C1 segment of cervical spinal cord (tissue), 14 donors: ENCODE measurements around the gene ZFP91.

ENCODE experiments used
- DNase-seq, 14 donors: peaks; one replicate each; lab custom pipeline; 2025; lab: John Stamatoyannopoulos, UW

ZFP91 gene

DNA sequence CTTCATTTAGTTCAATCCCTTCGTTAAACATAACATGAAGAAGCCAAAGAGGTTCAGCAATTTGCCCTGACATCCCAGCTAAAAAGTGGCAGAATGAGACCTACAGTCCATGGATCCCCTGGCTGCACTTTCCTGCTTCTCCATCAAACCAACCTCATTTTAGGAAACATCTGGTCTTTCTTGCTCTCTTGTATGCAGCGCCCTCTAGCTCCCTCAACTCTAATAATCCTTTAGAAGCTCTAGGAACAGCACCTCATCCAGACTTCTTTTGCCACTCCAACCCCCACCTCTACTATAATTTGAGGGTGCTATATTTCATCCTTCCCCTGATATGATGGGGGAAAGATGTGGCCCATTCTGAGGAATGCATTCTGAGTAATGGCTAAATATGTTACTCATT, 51.0 kb downstream of the ZFP91 start:
- no peak for DNase-seq

DNA sequence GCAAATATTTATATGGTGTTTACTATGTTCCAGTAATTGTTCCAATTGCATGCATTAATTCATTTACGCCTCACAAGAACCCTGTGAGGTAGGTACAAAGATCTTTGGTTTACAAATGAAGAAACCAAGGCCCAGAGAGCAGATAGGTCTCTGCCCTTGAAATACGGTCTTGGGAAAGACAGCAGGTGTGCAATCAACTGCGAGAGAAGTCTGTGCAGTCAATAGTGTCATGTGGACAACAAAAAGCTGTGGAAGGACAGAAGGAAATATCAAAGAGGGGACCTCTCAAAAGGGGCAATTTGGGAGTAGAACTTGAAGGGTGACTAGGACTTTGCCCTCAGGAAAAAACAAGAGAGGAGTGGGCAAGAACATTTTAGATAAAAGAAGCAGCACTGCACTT, 52.5 kb downstream of the ZFP91 start:
- DNase-seq = no peak

DNA sequence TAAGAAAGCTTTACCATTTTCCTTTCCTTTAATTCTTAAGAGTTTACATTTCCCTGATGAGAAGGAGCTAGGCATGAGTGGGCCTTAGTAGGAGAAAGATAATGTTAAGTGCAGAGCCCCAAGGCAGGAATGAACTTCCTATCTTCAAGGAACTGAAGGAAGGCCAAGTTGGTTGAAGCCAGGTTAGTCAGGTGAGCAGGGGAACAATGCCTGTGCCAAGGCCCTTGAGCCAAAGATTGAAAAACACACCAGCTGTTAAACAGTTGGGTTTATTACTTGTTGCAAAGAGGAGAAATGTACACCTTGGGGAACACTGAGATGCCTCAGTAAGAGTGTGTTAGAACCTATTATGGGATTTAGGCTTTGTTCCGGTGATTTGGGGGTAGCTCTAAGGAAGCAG, 53.6 kb downstream of the ZFP91 start:
- no peak for DNase-seq

DNA sequence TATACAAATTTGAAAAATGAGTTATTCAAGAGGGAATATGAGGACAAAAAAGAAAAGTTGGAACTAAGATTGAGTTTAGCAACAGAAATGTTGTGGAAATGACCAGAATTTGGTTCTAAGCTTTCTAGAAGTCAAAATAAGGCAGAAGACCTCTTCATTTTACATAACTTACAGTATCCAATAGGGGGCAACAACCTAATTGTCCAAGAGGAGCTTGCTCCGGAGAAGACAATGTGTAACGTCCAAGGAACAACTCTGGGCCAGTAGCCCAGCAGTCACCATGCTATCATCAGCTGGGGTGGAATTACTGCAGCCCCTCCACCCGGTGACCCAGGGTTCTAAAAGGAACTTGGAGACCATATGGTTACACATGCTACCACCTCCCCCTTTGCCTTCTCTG, 57.7 kb downstream of the ZFP91 start:
- DNase-seq = no peak

DNA sequence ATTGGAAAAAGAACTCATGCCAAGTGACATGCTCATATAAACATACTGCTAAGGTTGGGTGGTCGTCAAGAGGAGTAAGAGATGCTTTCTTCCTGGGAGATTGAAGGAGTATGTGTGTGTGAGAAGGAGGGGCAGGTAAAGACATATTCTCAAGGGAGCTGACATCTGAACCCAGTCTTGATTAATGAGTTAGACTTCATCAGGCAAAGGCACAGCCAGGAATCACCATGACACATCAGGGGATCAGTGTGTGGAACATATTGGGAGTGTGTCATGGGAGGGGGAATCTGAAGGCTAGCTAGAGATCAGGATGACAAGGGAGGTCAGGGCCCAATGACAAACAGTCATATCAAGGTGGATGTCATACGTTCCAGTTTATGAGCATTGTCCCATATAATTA, 58.5 kb downstream of the ZFP91 start:
- DNase-seq = no peak

DNA sequence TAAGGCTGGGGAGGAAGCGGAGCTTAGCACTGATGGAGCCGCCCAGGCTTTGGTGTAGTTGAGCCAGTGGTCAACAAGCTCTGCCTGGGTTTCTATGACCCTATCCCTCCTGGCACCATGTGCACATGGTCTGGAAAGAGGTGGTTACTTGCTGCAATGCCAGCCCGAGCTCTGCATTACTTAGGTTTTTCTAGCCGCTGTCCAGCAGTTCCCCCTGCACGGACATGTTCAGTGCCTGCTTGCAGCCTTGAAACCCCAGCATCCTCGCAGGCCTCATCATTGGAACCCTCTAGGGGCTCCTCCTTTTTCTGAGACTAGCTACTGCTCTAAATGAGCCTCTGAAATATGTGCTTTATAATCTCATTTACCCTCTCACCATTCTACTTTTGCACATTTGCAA, 60.2 kb downstream of the ZFP91 start:
- DNase-seq = no peak

DNA sequence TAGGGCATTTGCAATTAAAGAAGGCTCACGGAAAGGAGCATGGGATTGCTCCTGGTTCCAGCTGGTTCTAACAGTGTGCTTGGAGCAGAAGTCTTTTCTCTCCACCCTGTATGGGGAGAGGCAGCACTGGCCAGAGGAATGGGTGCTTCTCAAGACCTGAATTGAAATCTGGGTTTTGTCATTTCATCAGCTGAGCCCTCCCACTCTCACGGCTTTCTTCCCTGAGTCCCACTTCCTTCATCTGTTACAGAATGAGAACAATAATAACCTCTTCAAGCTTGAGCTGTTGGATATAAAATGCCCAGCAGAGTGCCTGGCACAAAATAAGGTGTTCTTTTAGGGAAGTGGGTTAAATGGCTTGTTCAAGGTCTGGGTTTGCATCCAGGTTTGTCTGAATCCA, 60.8 kb downstream of the ZFP91 start:
- DNase-seq = no peak

DNA sequence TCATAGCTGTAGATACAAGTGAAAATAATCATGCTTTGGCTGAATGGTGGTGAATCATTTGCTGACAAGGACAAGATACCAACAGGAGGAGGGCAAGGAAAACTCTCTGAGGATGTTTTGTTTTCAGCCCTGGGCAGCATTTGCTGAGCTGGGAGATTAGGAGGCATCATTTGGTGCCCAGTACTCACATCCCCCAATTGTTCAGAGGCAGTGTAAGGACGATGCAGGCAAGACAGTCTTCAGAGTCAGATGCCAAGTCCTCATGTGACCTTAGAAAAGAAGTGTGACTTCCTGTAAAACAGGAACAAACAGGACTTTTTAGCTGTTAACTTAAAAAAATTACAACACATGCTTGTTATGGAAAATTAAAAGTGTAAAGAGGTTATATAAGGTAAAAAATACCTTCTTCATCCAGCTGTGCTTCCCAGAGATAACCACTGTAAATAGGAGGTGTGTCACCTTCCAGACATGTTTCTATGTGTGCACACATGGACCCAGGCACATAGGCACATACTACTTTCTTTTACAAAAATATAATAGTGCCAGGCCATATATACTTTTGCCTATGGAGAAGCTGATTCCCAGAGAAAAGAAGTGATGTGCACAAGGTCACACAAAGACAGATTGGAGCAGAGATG, 61.6 kb downstream of the ZFP91 start:
- peak in 1 of 14 donors; percentile 6 for DNase-seq

DNA sequence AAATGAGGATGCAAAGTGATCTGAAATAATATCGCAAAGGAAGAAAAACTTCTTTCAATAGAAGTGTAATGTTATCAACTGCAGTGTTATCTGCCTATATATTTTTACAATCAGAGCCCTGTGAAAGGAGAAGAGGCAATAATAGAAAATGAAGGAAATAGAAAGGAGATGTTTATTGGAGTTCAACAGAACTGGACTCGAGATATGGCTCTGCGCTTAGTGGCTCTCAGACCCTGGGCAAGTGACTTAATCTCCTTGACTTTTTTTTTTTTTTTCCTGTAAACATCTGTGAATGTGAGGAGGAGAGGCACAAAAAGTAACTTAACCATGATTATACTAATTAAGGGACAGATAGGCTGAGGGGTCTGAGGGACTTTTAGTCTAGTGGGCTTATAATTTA, 62.5 kb downstream of the ZFP91 start:
- no peak for DNase-seq

DNA sequence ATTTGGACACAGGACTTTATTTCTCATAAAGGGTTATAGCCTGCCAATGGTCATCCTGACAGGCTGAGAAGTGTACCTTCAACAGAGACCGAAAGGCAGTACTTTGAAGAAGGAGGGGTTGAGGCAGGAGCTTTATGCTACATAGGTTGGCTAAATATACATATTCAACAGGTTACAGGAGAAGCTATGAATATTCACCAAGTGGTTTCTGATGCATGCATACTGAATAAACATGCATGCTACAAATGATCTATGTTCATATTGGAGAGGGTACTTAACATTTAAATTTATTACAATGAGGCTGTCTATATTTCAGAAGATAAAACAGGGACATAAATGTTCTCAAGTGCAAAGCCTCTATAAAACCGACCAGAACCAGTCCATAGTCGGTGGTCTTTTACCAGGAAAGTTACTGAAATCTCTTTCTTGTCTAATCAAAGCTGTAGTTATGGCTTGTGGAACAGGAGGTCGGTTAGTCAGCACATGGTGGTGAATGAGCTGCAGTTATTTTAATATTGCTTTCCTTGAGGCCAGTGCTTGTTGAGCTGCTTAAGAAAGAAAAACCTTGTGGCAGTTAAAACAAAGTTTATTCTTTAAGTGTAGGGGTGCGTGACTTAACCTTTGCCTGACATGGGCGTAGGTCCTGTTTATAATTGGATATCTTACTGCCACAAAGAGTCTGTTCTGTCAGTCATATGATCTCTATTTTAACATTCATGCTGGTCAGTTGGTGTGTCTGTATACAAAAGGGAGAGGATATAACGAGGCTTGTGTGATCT, 63.1 kb downstream of the ZFP91 start:
- DNase-seq = no peak

DNA sequence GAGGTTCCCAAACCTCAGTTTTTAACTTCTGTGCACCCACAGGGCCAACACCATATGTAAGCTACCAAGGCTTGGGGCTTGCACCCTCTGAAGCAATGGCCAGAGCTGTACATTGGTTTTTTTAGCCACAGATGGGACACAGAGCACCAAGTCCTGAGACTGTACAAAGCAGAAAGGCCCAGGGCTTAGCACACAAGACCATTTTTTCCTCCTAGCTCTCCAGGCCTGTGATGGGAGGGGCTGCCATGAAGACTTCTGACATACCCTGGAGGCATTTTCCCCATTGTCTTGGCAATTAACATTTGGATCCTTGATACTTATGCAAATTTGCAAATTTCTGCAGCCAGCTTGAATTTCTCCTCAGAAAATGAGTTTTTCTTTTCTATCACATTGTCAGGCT, 67.0 kb downstream of the ZFP91 start:
- DNase-seq = no peak

DNA sequence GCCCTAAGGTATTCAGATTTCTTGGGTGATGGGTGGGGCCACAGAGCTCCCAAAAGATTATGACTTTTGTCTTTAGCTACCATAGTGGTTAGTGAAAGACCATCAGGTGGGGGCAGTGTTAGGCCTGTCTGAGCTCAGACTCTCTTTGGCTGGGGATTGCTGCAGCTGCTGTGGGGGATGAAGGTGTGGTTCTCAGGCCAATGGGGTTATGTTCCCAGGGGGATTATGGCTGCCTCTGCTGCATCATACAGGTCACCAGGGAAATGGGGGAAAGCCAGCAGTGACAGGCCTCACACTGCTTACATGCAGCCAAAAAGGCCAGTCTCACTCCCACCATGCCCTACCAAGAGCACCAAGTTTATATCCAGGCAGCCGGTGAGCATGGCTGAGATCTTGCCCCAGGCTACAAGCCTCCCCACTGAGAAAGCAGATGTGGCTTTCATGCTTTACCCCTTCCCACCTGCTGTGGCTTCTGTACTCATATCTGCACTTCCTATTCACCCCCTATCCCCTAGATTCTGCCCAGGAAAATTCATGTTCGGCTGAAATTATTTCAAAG, 68.4 kb downstream of the ZFP91 start:
- DNase-seq = no peak

DNA sequence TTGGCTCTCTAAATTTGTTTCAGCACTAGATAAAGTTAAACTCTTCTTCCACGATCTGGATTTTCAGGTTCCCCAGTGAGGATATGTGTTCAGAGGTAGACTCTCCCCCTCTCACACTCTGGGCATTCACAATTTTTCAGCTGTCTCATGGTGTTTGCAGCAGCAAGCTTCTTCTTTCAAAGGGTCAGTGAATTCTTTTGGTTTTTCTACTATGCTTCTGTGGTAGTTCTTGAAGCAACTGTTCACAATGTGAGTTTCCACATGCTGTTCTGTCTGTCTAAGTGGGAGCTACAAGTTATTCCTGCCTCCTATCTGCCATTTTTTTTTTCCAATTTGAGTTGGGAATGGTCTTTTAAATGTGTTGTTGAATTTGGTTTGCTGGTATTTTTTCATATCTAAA, 69.0 kb downstream of the ZFP91 start:
- no peak for DNase-seq

DNA sequence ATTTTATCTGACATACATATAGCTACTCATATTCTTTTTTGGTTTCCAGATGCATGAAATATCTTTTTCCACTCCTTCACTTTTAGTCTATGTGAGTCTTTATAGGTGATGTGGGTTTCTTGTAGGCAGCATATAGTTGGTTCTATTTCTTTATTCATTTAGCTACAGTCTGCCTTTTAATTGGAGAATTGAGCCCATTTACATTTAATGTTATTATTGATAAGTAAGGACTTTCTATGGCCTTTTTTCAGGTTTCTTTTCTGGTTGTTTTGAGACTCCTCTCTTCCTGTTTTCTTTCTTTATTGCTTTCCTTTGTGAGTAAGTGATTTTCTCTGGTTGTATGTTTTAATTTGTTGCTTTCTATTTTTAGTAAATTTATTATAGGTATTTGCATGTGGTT, 70.8 kb downstream of the ZFP91 start:
- DNase-seq = no peak

DNA sequence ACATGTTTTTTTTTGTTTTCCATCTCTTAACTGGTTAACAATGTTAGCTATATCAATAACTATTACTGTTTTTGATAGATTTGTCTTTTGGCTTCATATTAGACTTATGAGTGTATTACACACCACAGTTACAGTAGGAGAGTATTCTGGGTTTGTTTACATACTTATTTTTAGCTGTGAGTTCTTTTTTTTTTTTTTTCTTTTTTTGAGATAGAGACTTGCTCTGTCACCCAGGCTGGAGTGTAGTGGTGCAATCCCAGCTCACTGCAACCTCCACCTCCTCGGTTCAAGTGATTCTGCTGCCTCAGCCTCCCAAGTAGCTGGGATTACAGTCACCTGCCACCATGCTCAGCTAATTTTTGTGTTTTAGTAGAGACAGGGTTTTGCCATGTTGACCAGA, 71.6 kb downstream of the ZFP91 start:
- DNase-seq = no peak

DNA sequence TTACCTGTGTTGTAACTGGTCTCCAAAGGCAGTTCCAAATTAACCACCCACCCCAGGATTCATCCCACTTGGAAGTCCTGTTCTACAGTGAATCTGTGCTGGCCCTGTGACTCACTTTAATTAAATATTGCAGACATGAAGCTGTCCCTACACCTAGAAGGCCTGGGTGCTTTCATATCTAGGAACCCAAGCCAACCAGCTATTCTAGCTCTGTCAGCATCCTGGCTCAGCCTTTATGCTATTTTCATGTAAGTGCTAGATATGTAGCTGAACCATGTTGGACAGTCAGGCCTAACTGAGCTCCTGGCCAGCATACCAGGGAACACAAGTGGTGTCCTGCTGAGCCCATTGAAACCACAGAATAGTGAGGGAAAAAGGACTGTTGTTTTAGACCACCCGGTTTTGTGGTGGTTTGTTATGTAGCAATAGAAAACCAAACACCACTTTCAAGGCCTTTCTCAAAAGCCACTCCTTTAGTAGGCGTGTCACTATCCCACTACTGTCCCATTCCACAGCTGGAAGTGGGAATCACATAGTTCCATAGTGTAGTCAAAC, 73.9 kb downstream of the ZFP91 start:
- no peak for DNase-seq

DNA sequence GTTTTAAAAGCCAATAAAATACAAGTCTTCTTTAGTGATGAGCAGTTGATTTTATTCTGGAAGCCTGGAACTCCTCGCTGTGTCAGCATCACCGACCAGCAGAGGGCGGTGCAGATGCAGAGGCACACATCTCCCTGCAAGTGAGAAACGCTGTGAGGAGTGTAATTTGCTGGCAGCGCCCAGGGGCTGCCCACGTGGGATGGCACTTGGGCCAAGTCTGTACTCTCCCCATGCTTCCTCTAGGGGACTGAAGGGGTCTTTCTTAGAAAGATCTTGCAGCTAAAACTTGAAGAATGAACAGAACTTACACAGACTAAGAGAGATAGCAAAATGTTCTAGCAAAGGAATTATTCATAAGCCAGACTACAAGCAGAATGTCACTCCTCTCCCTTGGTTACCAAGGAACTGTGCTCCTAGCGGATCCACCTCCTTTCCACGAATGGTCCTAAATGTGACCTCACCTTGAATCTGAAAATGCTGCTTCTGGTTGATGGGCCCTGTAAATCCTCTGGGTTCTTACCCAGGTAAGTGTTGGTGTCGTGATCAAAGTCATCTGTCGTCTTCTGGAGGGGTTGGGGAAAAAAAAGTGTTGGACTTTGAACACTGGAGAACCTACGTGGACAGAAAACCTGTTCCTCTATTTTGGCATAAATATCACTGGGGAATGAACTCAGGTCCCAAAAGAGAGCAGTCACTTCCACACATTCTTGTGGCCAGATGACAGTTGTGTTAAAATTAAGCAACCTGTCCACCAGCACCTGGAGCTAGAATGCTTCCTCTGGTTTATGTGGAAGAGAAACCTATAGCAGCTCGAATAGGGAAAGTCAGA, 75.4 kb downstream of the ZFP91 start:
- peak in 12 of 14 donors; percentile 2 to 77 (median 46) for DNase-seq

DNA sequence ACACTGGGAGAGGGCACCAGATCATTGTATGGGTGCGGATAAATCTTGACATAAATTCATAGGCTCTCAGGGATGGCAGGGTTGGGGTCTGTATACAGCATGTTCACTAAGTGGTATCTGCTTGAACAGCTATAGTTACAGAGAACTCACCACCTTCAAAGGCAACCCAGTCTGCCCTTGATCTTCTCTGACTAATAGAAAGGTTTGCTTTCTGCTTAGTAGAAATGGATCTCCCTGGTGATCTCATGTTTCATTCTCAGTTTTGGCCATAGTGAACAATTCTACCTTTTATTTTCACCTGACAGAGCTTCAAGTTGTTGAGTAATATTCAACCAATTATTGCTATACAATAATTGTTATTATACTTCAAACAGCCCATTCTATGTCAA, 76.0 kb downstream of the ZFP91 start:
- DNase-seq = no peak

DNA sequence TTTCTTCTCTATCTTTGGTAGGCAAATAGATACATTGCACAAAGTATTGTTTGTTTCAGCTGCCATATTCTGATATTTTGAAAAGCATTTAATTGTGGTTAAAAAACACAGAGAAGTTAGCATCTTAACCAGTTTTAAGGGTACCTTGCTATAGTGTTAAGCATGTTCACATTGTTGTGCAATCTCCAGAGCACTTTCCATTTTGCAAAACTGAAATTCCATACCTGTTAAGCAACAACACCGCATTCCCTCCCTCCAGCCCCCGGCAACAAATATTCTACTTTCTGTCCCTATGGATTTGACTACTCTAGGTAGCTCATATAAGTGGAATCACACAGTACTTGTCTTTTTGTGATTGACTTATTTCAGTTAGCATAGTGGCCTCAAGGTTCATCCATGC, 77.5 kb downstream of the ZFP91 start:
- no peak for DNase-seq

DNA sequence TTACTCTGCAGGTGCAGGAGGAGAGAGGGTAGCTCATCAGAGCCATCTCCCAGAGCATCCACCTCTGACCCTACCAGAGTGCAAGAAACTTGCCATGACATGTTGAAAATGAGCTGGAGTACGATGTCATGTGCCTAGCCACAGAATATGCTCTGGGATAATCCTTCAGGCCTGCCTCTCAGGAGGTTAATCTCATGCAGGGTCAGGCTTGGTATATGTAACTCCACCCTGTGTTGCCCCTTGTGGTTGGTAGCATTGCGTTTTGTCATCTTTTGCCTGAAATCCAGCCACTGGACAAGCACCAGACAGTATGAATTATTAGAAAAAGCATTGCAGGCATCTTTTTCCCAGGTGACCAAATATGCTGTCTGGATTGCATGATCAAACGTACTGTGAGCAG, 79.8 kb downstream of the ZFP91 start:
- DNase-seq = no peak

DNA sequence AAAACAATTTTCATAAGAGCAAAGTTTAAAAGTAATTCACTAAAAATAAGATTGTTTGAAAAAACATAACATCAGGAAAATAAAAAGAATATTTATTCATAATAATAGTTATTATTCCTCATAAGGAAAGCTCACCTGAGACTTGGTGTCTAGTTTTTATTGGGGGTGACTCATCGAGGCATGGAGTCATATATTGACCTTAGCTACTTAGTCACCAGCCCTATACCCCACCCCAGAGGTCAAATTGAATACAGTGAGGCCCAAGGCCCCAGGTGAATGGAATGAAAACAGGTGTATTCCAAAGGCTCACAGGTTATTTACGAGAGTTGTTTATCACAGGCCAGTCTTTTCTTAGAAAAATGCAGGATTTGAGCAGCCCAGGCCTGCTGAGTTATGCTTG, 80.5 kb downstream of the ZFP91 start:
- no peak for DNase-seq

DNA sequence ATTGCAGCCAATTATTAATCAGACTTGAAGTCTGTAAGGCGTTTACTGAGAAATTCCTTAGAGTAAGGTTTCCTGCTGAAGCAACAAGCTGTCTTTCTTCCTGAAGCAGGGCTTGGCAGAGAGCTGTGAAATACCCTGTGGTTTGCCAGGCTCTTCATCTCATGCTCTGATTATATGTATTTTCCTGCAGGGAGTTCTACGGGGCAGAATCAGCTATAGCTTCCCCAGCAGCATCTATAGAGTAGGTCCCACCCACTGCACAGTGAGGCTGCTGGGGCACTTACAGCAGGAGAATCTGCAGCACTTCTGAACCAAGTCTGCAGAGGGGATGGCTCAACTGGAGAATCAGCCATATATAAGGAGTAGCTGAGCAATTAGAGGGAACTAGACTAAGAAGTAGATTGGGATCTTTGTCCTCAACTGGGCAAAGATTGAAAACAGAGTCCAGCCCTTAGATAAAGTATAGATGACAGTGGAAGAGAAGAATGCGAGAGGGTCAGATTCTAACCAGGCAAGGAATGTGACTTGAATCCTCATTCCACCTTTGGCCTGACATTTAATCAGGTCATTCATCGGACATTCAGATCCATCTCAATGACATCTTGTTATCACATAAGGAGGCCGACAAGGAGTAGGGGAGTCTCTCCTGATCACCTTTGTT, 81.2 kb downstream of the ZFP91 start:
- no peak for DNase-seq
